Endodermal cell (in vitro differentiated cells): ENCODE measurements around the gene CXCL10. TPM values are rescaled to one million over a fixed set of nuclear protein-coding genes. Genes with fewer than 3 reads are reported as not detected.

Experiments
- DNase-seq: peaks from one replicate; pipeline ENCODE4 v3.0.0-alpha.2; 2017
- H3K27ac ChIP-seq: 2 replicates; pipeline ENCODE4 v1.5.1; 2013; ENCODE audit warnings: mild to moderate bottlenecking, low read depth, low read length, moderate library complexity
- H3K27me3 ChIP-seq: 2 replicates; pipeline ENCODE4 v1.6.1; 2013; ENCODE audit warnings: mild to moderate bottlenecking, low read length, moderate library complexity; ENCODE audit not compliant: insufficient read depth, control insufficient read depth, poor library complexity, severe bottlenecking
- H3K36me3 ChIP-seq: 2 replicates; pipeline ENCODE4 v1.7.0; 2013; ENCODE audit warnings: mild to moderate bottlenecking, low read length, moderate library complexity; ENCODE audit not compliant: control insufficient read depth, insufficient read depth
- H3K4me1 ChIP-seq: one replicate; pipeline ENCODE4 v1.7.0; 2013; ENCODE audit warnings: low read length; ENCODE audit not compliant: control insufficient read depth, insufficient read depth
- H3K4me3 ChIP-seq: 2 replicates; pipeline ENCODE4 v1.5.1; 2013; ENCODE audit warnings: mild to moderate bottlenecking, low read length, moderate library complexity
- H3K9ac ChIP-seq: 2 replicates; pipeline ENCODE4 v1.6.1; 2013; ENCODE audit warnings: mild to moderate bottlenecking, low read length, moderate library complexity; ENCODE audit not compliant: poor library complexity, severe bottlenecking; ENCODE audit errors: extremely low read depth
- H3K9me3 ChIP-seq: 2 replicates; pipeline ENCODE4 v1.6.1; 2013; ENCODE audit warnings: mild to moderate bottlenecking, low read length, moderate library complexity; ENCODE audit not compliant: control insufficient read depth
- H3K27ac Mint-ChIP-seq: 2 replicates; pipeline ENCODE4 v1.8.0; 2020; ENCODE audit warnings: mixed read lengths
- H3K27me3 Mint-ChIP-seq: 2 replicates; pipeline ENCODE4 v1.8.0; 2021; ENCODE audit warnings: mild to moderate bottlenecking, mixed read lengths; ENCODE audit not compliant: insufficient read depth
- H3K36me3 Mint-ChIP-seq: 2 replicates; pipeline ENCODE4 v1.8.0; 2020; ENCODE audit warnings: low read depth, mixed read lengths
- H3K4me1 Mint-ChIP-seq: 2 replicates; pipeline ENCODE4 v1.8.0; 2020; ENCODE audit warnings: mixed read lengths
- H3K4me3 Mint-ChIP-seq: 2 replicates; pipeline ENCODE4 v1.8.0; 2020; ENCODE audit warnings: mild to moderate bottlenecking, moderate library complexity, mixed read lengths
- H3K9me3 Mint-ChIP-seq: 2 replicates; pipeline ENCODE4 v1.8.0; 2020; ENCODE audit warnings: mild to moderate bottlenecking, mixed read lengths
- whole genome bisulfite sequencing, 2 experiments: methylation state at CpG; one replicate each; pipeline versions ENCODE4 v1.1.5 to v1.1.7; 2013; ENCODE audit warnings: missing lambda C conversion rate in 2 of 2, mixed read lengths in 1 of 2; ENCODE audit not compliant: insufficient coverage in 1 of 2, insufficient read length in 1 of 2; 5-methylcytosine and 5-hydroxymethylcytosine counted together
- total RNA-seq, 2 donors: library from RNA; stranded (reverse); fragmentation: NEBNext Ultra II Directional in 1 of 2; extraction: Animal tissue kit (Norgen Biotek cat#: 25700) in 1 of 2; gene quantifications; 2 replicates in 1 of 2; 3 replicates in 1 of 2; pipeline ENCODE4 v1.2.1, GENCODE V29; 2021
- TF ChIP-seq, protein P1 (sequence below): fragments of 200-600 bp; sonication (generic); conservative IDR thresholded peaks from 2 replicates; pipeline ENCODE4 v1.5.0; 2021; ENCODE audit warnings: antibody characterized with exemption, mild to moderate bottlenecking

Gene CXCL10
- total RNA-seq, 2 donors from 2014 or later, result not detected

GRCh38 chr4:75985116-75985515, 38.2 kb downstream of the CXCL10 start:
- Mint-ChIP-seq H3K36me3 (peaks cover 44% of the 10 kb centered on the region), H3K9me3 (peaks cover 2% of the 10 kb centered on the region), H3K27ac (no peak overlapping the region), H3K4me1 (peaks cover 14% of the 10 kb centered on the region), H3K27me3 (no peaks in the 10 kb centered on the region), H3K4me3 (no peak overlapping the region)
- WGBS, 2 experiments, result 85 to 88% methylated on average over 3 of the region's 3 CpGs
- H3K27me3 ChIP-seq, result no peaks in the 10 kb centered on the region
- no peak overlapping the region for H3K4me3 ChIP-seq
- no peaks in the 10 kb centered on the region for H3K4me1 ChIP-seq
- DNase-seq, result no peak
- H3K27ac ChIP-seq, result no peak overlapping the region
- H3K9me3 ChIP-seq, result no peaks in the 10 kb centered on the region
- peaks cover 38% of the 10 kb centered on the region for H3K36me3 ChIP-seq
- H3K9ac ChIP-seq, result no peak overlapping the region
- TF ChIP-seq, protein P1, sequence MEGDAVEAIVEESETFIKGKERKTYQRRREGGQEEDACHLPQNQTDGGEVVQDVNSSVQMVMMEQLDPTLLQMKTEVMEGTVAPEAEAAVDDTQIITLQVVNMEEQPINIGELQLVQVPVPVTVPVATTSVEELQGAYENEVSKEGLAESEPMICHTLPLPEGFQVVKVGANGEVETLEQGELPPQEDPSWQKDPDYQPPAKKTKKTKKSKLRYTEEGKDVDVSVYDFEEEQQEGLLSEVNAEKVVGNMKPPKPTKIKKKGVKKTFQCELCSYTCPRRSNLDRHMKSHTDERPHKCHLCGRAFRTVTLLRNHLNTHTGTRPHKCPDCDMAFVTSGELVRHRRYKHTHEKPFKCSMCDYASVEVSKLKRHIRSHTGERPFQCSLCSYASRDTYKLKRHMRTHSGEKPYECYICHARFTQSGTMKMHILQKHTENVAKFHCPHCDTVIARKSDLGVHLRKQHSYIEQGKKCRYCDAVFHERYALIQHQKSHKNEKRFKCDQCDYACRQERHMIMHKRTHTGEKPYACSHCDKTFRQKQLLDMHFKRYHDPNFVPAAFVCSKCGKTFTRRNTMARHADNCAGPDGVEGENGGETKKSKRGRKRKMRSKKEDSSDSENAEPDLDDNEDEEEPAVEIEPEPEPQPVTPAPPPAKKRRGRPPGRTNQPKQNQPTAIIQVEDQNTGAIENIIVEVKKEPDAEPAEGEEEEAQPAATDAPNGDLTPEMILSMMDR, result no peak

GRCh38 chr4:75980576-75980975, 42.7 kb downstream of the CXCL10 start:
- TF ChIP-seq, protein P1, result no peak
- H3K9me3 ChIP-seq, result peaks cover 24% of the 10 kb centered on the region
- no peak overlapping the region for H3K9ac ChIP-seq
- H3K4me1 ChIP-seq, result no peaks in the 10 kb centered on the region
- Mint-ChIP-seq H3K4me1 (no peaks in the 10 kb centered on the region), H3K9me3 (peaks cover 18% of the 10 kb centered on the region), H3K27ac (no peak overlapping the region), H3K36me3 (peaks cover 65% of the 10 kb centered on the region), H3K4me3 (no peak overlapping the region), H3K27me3 (no peaks in the 10 kb centered on the region)
- DNase-seq, result no peak
- H3K4me3 ChIP-seq, result no peak overlapping the region
- H3K27me3 ChIP-seq, result no peaks in the 10 kb centered on the region
- H3K36me3 ChIP-seq, result peaks cover 66% of the 10 kb centered on the region
- 80 to 87% methylated on average over 3 to 4 of the region's 4 CpGs for WGBS, 2 experiments
- no peak overlapping the region for H3K27ac ChIP-seq

DNA sequence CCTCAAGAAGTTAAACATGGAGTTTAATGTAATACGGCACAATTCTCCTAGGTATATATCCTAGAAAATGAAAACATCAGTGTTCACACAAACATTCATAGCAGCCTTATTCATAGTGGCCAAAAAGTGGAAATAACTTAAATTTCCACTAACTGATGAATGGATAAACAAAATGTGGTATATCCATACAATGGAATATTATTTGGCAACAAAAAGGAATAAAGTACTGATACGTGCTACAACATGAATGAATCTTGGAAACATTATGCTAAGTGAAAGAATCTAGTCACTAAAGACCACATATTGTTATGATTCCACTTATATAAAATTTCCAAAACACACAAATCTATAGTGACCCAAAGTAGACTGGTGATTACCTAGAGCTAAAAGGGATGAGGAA, 47.1 kb downstream of the CXCL10 start:
- no peak overlapping the region for H3K4me3 Mint-ChIP-seq
- peaks cover 75% of the 10 kb centered on the region for H3K36me3 Mint-ChIP-seq
- no peaks in the 10 kb centered on the region for H3K4me1 Mint-ChIP-seq
- peaks cover 16% of the 10 kb centered on the region for H3K9me3 Mint-ChIP-seq
- H3K4me3 ChIP-seq, result no peak overlapping the region
- no peak overlapping the region for H3K27ac ChIP-seq
- WGBS, 2 experiments, result 97 to 100% methylated on average over 1 to 2 of the region's 2 CpGs
- H3K27me3 ChIP-seq, result no peaks in the 10 kb centered on the region
- TF ChIP-seq, protein P1, result no peak
- no peaks in the 10 kb centered on the region for H3K27me3 Mint-ChIP-seq
- no peak overlapping the region for H3K27ac Mint-ChIP-seq
- DNase-seq, result no peak
- no peaks in the 10 kb centered on the region for H3K4me1 ChIP-seq
- no peak overlapping the region for H3K9ac ChIP-seq
- peaks cover 80% of the 10 kb centered on the region for H3K36me3 ChIP-seq
- peaks cover 25% of the 10 kb centered on the region for H3K9me3 ChIP-seq
